Measurements from ENCODE around the gene FRMPD4.

Gene FRMPD4

DNA sequence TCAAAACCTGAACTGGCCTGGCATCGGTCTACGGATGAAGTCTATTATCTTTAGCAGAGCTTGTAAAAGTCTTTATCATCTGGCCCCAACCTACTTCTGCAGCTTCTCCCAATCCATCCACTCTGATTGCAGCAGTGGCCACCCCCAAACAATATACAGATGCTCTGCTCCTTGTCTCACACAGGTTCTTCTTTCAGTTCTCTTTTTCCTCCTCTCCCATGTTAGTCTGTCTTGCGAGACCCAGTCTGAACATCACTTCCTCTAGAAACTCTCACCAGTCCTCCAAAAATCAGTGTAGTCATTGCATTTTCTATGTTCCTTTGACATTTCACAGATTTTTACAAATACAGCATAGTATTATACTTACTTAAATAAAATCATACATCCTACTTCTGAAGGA lies 163.0 kb downstream of the FRMPD4 start:
- TF ChIP-seq, protein P1, sequence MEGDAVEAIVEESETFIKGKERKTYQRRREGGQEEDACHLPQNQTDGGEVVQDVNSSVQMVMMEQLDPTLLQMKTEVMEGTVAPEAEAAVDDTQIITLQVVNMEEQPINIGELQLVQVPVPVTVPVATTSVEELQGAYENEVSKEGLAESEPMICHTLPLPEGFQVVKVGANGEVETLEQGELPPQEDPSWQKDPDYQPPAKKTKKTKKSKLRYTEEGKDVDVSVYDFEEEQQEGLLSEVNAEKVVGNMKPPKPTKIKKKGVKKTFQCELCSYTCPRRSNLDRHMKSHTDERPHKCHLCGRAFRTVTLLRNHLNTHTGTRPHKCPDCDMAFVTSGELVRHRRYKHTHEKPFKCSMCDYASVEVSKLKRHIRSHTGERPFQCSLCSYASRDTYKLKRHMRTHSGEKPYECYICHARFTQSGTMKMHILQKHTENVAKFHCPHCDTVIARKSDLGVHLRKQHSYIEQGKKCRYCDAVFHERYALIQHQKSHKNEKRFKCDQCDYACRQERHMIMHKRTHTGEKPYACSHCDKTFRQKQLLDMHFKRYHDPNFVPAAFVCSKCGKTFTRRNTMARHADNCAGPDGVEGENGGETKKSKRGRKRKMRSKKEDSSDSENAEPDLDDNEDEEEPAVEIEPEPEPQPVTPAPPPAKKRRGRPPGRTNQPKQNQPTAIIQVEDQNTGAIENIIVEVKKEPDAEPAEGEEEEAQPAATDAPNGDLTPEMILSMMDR (IDR thresholded peaks at IDR 0.05; ENCODE audit: low read depth, low read length): no peak

DNA sequence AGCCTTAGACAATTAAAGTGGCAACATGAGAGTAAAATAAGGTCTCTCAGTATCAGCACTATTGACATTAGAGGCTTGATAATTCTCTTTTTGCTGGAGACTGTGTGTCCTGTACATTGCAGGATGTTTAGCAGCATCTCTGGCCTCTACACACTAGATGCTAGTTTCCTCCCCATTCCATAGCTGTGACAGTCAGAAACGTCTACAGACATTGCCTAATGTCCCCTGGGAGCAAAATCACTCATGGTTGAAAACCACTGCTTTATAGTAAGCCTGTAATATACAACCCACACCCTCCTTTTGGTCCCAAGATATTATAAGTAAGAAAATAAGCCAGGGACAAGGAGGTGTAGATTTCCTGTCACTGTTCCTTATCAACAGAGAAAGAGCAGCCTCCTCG lies 166.0 kb downstream of the FRMPD4 start:
- TF ChIP-seq, protein P1 (IDR thresholded peaks at IDR 0.05; ENCODE audit: low read depth, low read length): no peak
- H3K4me3 ChIP-seq (ENCODE audit: low read depth, low read length): no peak overlapping the region

More for the DNA sequence above, 163.0 kb downstream of the FRMPD4 start:
- no peak overlapping the region for H3K4me3 ChIP-seq (ENCODE audit: low read depth, low read length)

DNA sequence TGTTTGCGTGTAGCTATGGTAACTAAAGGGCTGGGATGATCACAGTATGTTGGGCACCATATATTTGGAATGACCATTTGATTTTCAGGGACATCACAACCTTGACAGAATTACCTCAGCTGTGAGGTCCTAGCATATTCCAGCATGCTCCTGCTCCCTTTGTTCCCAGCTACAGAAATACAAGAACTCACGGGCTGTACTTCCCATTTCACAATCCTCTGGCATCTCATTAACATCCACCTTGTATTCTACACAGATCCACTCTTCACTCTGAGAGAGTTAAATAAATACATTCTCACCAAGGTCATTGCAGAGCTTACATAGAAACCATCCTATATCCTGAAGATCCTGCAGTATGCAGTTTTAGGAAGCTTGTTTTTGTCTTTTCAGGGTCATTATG lies 169.7 kb downstream of the FRMPD4 start:
- H3K4me3 ChIP-seq (ENCODE audit: low read depth, low read length): no peak overlapping the region

DNA sequence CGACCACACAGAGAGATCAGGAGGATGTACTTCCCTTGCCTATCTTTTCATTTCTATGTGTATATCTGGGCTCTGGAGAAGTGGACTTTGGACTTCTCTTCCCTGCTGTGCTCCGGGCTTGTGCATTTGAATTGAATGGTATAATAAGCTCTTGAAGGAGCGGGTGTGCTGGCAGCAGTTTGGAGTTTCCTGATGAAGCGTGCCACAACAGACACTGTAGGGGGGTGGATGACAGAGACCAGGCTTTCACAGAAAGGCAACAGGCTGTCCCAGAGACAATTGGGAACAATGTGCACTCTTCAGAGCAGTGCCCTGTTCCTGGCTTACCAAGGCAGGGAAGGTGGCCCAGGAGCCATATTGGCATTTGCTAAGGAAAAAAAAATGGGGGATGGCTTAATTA lies 170.1 kb downstream of the FRMPD4 start:
- TF ChIP-seq, protein P1 (IDR thresholded peaks at IDR 0.05; ENCODE audit: low read depth, low read length): no peak
- no peak overlapping the region for H3K4me3 ChIP-seq (ENCODE audit: low read depth, low read length)

More for the DNA sequence above, 169.7 kb downstream of the FRMPD4 start:
- TF ChIP-seq, protein P1 (IDR thresholded peaks at IDR 0.05; ENCODE audit: low read depth, low read length): no peak

DNA sequence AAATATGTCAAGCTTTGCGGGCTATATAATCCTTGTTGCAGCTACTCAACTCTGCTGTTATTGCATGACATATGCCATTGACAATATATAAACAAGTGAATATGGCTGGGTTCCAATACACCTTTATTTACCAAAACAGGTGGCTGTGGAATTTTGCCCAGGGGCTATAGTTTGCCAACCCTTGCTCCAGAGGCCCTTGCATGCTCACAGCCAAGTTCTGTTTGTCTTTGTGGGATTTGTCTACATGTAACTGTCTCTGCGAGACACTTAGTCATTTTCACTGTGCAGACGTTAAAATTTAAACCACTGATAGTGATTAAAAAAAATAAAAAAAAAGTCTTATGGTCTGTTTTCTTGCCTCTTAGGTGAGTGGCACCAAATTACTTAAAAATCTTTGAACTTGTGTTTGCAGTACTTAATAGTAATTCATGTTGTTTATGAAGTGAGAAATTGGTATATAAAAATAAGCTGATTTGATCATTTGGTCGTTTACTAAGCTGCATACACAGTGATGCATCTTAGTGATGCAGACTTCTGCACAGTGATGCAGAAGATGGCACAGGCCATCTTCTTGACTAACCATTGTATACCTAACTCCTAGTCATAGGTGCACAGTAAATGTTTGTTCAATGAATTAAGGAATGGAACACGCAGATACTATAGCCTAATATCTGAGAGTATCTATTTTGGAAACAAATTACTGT lies 170.9 kb downstream of the FRMPD4 start:
- no peak overlapping the region for H3K4me3 ChIP-seq (ENCODE audit: low read depth, low read length)
- TF ChIP-seq, protein P1 (IDR thresholded peaks at IDR 0.05; ENCODE audit: low read depth, low read length): no peak

DNA sequence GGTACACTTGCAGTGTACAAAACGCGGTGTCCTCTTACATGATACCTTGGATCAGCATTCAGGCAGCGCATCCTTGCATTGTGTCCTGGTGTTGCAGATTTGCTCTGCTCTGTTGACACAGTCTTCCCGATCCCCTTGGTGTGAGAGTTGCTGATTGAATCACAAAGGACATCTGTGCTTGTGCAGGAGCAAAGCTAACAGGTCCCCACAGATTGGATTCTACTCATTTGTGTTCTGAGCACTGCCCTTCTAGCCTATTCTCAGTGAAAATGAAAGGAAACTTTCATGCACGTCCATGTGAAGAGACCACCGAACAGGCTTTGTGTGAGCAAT lies 171.4 kb downstream of the FRMPD4 start:
- H3K4me3 ChIP-seq (ENCODE audit: low read depth, low read length): no peak overlapping the region
- TF ChIP-seq, protein P1 (IDR thresholded peaks at IDR 0.05; ENCODE audit: low read depth, low read length): no peak

DNA sequence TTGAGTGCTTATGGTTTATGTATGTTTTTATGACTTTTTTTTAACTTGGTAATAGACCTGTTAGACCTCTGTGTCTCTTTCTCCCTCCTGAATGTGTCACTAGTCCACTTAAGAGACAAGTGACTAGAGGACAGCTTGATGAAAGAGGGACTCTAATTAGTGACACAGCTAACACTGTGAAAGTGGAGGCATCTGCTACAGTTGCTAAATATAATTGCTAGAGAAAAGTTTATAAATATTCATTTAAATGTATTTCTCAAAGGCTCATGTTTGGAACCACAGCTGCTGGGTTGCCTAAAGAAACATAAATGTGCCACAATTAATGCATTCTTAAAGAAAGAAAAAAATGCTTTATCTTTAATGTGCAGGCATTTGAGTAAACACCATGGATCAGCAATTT lies 176.4 kb downstream of the FRMPD4 start:
- no peak overlapping the region for H3K4me3 ChIP-seq (ENCODE audit: low read depth, low read length)
- TF ChIP-seq, protein P1 (IDR thresholded peaks at IDR 0.05; ENCODE audit: low read depth, low read length): no peak

All from WI38 (cell line).